ENCODE measurements around the gene NDRG4.

The NDRG4 gene

DNA sequence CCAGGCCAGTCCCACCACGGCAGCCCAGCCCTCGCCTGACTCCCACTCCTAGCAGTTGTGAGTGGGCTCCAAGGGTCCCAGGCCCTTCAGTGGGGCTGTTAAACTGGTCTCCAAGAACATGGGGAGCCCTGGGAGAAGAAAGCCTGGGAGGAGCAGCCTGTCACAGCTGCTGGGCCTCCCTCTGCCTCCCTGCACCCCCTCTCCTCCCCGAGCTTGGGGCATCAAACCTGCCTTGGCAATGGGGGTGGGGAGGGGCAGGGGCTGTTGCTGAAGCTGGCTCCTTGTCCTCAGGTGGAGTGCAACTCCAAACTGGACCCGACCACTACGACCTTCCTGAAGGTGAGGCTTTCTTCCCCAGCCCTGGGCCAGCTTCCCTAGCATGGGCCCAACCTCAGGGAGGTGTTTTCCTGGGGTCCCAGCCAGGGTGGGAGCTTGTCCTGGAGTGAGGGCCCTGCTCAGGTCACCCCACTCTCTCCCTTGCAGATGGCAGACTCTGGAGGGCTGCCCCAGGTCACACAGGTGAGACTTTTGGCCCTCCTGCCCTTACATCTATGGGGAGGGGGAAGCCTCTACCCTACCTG, 8.8 kb downstream of the NDRG4 start:
- no peaks in the 10 kb centered on the region for H3K9me3 ChIP-seq (ENCODE audit: control insufficient read depth, low read depth, low read length)
- no peaks in the 10 kb centered on the region for H3K27me3 ChIP-seq (ENCODE audit: control insufficient read depth, insufficient read depth, low read length)
- H3K9ac ChIP-seq (ENCODE audit: low read length): no peak overlapping the region
- no peak overlapping the region for H3K4me3 ChIP-seq (ENCODE audit: low read length)
- no peaks in the 10 kb centered on the region for H3K4me1 ChIP-seq (ENCODE audit: control insufficient read depth, low read depth, low read length)
- H3K27ac ChIP-seq (ENCODE audit: low read length): no peak overlapping the region
- H3K36me3 ChIP-seq (ENCODE audit: control insufficient read depth, low read depth, low read length): no peaks in the 10 kb centered on the region

GRCh38 chr16:58509256-58510096, 9.5 kb downstream of the NDRG4 start:
- H3K9ac ChIP-seq (ENCODE audit: low read length): no peak overlapping the region
- no peaks in the 10 kb centered on the region for H3K4me1 ChIP-seq (ENCODE audit: control insufficient read depth, low read depth, low read length)
- H3K9me3 ChIP-seq (ENCODE audit: control insufficient read depth, low read depth, low read length): no peaks in the 10 kb centered on the region
- no peak overlapping the region for H3K27ac ChIP-seq (ENCODE audit: low read length)
- H3K36me3 ChIP-seq (ENCODE audit: control insufficient read depth, low read depth, low read length): no peaks in the 10 kb centered on the region
- H3K27me3 ChIP-seq (ENCODE audit: control insufficient read depth, insufficient read depth, low read length): no peaks in the 10 kb centered on the region
- H3K4me3 ChIP-seq (ENCODE audit: low read length): no peak overlapping the region

GRCh38 chr16:58510097-58510775, 10.3 kb downstream of the NDRG4 start:
- Histone ChIP-seq H3K9ac (ENCODE audit: low read length) (no peak overlapping the region), H3K4me1 (ENCODE audit: control insufficient read depth, low read depth, low read length) (no peaks in the 10 kb centered on the region), H3K27ac (ENCODE audit: low read length) (no peak overlapping the region), H3K36me3 (ENCODE audit: control insufficient read depth, low read depth, low read length) (no peaks in the 10 kb centered on the region), H3K27me3 (ENCODE audit: control insufficient read depth, insufficient read depth, low read length) (no peaks in the 10 kb centered on the region), H3K9me3 (ENCODE audit: control insufficient read depth, low read depth, low read length) (no peaks in the 10 kb centered on the region), H3K4me3 (ENCODE audit: low read length) (no peak overlapping the region)

- Histone ChIP-seq H3K36me3 (ENCODE audit: control insufficient read depth, low read depth, low read length) (no peaks in the 10 kb centered on the region), H3K4me3 (ENCODE audit: low read length) (no peak overlapping the region), H3K9me3 (ENCODE audit: control insufficient read depth, low read depth, low read length) (no peaks in the 10 kb centered on the region), H3K27ac (ENCODE audit: low read length) (no peak overlapping the region), H3K4me1 (ENCODE audit: control insufficient read depth, low read depth, low read length) (no peaks in the 10 kb centered on the region), H3K9ac (ENCODE audit: low read length) (no peak overlapping the region), H3K27me3 (ENCODE audit: control insufficient read depth, insufficient read depth, low read length) (no peaks in the 10 kb centered on the region)
Measured at GRCh38 chr16:58510776-58511628, 11.1 kb downstream of the NDRG4 start.

GRCh38 chr16:58511933-58512815, 12.2 kb downstream of the NDRG4 start:
- Histone ChIP-seq H3K4me1 (ENCODE audit: control insufficient read depth, low read depth, low read length) (peaks cover 3% of the 10 kb centered on the region), H3K9ac (ENCODE audit: low read length) (no peak overlapping the region), H3K27ac (ENCODE audit: low read length) (no peak overlapping the region), H3K27me3 (ENCODE audit: control insufficient read depth, insufficient read depth, low read length) (no peaks in the 10 kb centered on the region), H3K9me3 (ENCODE audit: control insufficient read depth, low read depth, low read length) (no peaks in the 10 kb centered on the region), H3K4me3 (ENCODE audit: low read length) (no peak overlapping the region), H3K36me3 (ENCODE audit: control insufficient read depth, low read depth, low read length) (peaks cover 8% of the 10 kb centered on the region)

- H3K4me1 ChIP-seq (ENCODE audit: control insufficient read depth, low read depth, low read length): peaks cover 3% of the 10 kb centered on the region
- no peak overlapping the region for H3K9ac ChIP-seq (ENCODE audit: low read length)
- H3K27ac ChIP-seq (ENCODE audit: low read length): no peak overlapping the region
- peaks cover 24% of the 10 kb centered on the region for H3K36me3 ChIP-seq (ENCODE audit: control insufficient read depth, low read depth, low read length)
- no peaks in the 10 kb centered on the region for H3K9me3 ChIP-seq (ENCODE audit: control insufficient read depth, low read depth, low read length)
- H3K4me3 ChIP-seq (ENCODE audit: low read length): no peak overlapping the region
- no peaks in the 10 kb centered on the region for H3K27me3 ChIP-seq (ENCODE audit: control insufficient read depth, insufficient read depth, low read length)
Measured at GRCh38 chr16:58513874-58514273, 13.9 kb downstream of the NDRG4 start.

DNA sequence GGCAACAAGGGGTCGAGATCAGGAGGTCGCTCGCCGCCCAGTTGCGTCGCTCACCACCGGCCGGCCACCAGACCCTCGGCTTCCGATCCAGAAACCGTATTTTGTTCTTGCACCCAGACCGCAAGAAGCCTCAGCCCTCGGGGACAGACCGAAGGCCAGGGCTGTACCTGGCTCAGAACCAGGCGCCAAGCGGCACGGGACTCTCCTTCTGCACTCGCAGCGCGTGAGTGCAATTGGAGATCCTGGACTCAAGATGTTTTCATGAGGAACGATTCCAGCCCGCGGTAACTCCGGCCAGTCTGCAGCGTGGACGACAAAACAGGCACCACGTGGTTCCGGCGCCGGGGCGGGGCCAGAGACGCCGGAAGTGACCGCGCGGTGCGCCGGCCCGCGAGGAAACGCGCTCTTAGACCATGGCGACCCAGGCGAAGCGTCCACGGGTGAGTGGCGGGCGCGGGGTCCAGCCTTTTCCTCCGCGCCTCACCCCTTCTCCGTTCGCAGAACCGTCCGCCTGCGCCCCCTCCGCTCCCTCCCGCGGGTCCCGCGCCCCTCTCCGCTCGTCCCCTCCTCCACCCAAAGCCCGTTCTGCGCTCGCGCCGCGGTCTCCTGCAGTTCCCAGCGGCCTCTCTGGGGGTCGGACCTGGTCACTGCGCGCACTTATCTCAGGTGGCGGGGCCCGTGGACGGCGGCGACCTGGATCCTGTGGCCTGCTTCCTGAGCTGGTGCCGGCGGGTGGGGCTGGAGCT, 15.4 kb downstream of the NDRG4 start, which contains the start of gene SETD6:
Gene SETD6, plus strand, starts transcription at position 393 of the 746 bp plus-strand sequence. Its CDS starts 21 bp downstream, at position 414.
- Histone ChIP-seq H3K4me3 (ENCODE audit: low read length) (peak within 1 kb of the TSS; percentile 91), H3K4me1 (ENCODE audit: control insufficient read depth, low read depth, low read length) (peaks cover 3% of the 10 kb centered on the region), H3K9ac (ENCODE audit: low read length) (peak within 1 kb of the TSS; percentile 92), H3K27ac (ENCODE audit: low read length) (peak within 1 kb of the TSS; percentile 61), H3K9me3 (ENCODE audit: control insufficient read depth, low read depth, low read length) (no peaks in the 10 kb centered on the region), H3K36me3 (ENCODE audit: control insufficient read depth, low read depth, low read length) (peaks cover 39% of the 10 kb centered on the region), H3K27me3 (ENCODE audit: control insufficient read depth, insufficient read depth, low read length) (no peaks in the 10 kb centered on the region)

DNA sequence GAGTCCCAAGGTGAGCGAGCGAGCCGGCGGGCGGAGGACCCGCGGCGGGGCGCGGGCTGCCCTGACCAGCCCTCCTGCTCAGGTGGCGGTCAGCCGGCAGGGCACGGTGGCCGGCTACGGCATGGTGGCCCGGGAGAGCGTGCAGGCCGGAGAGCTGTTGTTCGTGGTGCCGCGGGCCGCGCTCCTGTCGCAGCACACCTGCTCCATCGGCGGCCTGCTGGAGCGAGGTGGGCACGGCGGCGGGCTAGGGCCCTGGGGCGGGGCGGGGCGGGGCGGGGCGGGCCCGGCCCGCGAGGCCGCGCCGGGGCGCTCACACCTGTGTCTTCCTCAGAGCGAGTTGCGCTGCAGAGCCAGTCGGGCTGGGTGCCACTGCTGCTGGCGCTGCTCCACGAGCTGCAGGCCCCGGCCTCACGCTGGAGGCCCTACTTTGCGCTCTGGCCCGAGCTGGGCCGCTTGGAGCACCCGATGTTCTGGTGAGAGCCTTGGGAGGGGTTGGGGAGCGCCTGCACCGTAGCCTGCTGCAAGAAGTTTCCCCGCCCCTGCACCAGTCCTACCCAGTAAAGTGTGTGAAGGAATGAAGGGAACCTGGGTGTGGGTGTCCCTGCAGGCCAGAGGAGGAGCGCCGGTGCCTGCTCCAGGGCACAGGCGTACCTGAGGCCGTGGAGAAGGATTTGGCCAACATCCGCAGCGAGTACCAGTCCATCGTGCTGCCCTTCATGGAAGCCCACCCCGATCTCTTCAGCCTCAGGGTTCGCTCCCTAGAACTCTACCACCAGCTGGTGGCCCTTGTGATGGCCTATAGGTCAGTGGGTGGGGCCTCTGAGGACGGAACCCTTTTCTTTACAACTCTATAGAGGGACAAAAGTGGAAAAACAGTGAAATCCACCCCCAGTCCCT, 16.2 kb downstream of the NDRG4 start:
- H3K4me1 ChIP-seq (ENCODE audit: control insufficient read depth, low read depth, low read length): peaks cover 3% of the 10 kb centered on the region
- H3K27me3 ChIP-seq (ENCODE audit: control insufficient read depth, insufficient read depth, low read length): no peaks in the 10 kb centered on the region
- H3K9me3 ChIP-seq (ENCODE audit: control insufficient read depth, low read depth, low read length): no peaks in the 10 kb centered on the region
- peak overlapping the region; percentile 91 for H3K4me3 ChIP-seq (ENCODE audit: low read length)
- H3K9ac ChIP-seq (ENCODE audit: low read length): peak overlapping the region; percentile 92
- no peak overlapping the region for H3K27ac ChIP-seq (ENCODE audit: low read length)
- peaks cover 47% of the 10 kb centered on the region for H3K36me3 ChIP-seq (ENCODE audit: control insufficient read depth, low read depth, low read length)

DNA sequence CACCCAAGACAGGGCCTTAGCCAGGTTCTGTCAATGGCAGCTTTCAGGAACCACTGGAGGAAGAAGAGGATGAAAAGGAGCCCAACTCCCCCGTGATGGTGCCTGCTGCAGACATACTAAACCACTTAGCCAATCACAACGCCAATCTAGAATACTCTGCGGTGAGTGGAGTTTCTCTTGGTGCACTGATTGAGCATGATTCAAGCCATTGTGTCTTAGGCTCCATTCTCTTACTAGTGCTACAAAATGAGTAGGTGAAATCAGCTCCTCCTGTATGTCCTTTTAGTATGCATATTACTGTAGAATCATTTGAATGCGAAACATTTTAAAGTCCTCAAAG, 16.8 kb downstream of the NDRG4 start:
- Histone ChIP-seq H3K9ac (ENCODE audit: low read length) (no peak overlapping the region), H3K9me3 (ENCODE audit: control insufficient read depth, low read depth, low read length) (no peaks in the 10 kb centered on the region), H3K27me3 (ENCODE audit: control insufficient read depth, insufficient read depth, low read length) (no peaks in the 10 kb centered on the region), H3K4me3 (ENCODE audit: low read length) (peak overlapping the region; percentile 91), H3K36me3 (ENCODE audit: control insufficient read depth, low read depth, low read length) (peaks cover 52% of the 10 kb centered on the region), H3K4me1 (ENCODE audit: control insufficient read depth, low read depth, low read length) (peaks cover 3% of the 10 kb centered on the region), H3K27ac (ENCODE audit: low read length) (no peak overlapping the region)
